Heart right ventricle (tissue), 16 donors: ENCODE data around the gene CTCFL. TPM values are rescaled to one million over a fixed set of nuclear protein-coding genes. Genes with fewer than 3 reads are reported as not detected.

ENCODE experiments used
- ATAC-seq, 8 donors: fragments of 200-7000 bp; cut with Tn5 transposase; one replicate each; pipeline ENCODE4 v1.9.1; 2020; ENCODE audit warnings: mild to moderate bottlenecking in 8 of 8, moderate library complexity in 8 of 8, moderate number of reproducible peaks in 1 of 8
- DNase-seq, 2 donors: peaks; one replicate each; pipeline ENCODE4 v3.0.0-alpha.2; 2020
- H3K27ac ChIP-seq, 10 donors: fragments of 200-600 bp; sonication (generic) in 2 of 10; one replicate each; pipeline versions ENCODE4 v1.5.0 to v1.8.0; 2020 to 2022; ENCODE audit warnings: mild to moderate bottlenecking in 3 of 10
- H3K27me3 ChIP-seq, 7 donors: fragments of 200-600 bp; one replicate each; pipeline ENCODE4 v1.8.0; 2021 to 2022; ENCODE audit warnings: mild to moderate bottlenecking in 2 of 7
- H3K36me3 ChIP-seq, 9 donors: fragments of 200-600 bp; sonication (generic) in 1 of 9; one replicate each; pipeline versions ENCODE4 v1.5.0 to v1.8.0; 2020 to 2022; ENCODE audit warnings: mild to moderate bottlenecking in 2 of 9
- H3K4me1 ChIP-seq, 9 donors: fragments of 200-600 bp; sonication (generic) in 1 of 9; one replicate each; pipeline versions ENCODE4 v1.5.0 to v1.8.0; 2020 to 2022; ENCODE audit warnings: mild to moderate bottlenecking in 4 of 9
- H3K4me3 ChIP-seq, 10 donors: fragments of 200-600 bp; sonication (generic) in 2 of 10; one replicate each; pipeline versions ENCODE4 v1.5.0 to v1.8.0; 2020 to 2022; ENCODE audit warnings: mild to moderate bottlenecking in 7 of 10, moderate library complexity in 2 of 10
- H3K9me3 ChIP-seq, 11 donors: fragments of 200-600 bp in 10 of 11; sonication (generic) in 2 of 11; one replicate each; pipeline versions ENCODE4 v1.5.0 to v1.8.0; 2013 to 2022; ENCODE audit warnings: mild to moderate bottlenecking in 2 of 11, control low read depth in 1 of 11, moderate library complexity in 1 of 11
- CTCF ChIP-seq, 9 donors: fragments of 200-600 bp; sonication (generic) in 2 of 9; IDR thresholded peaks; one replicate each; pipeline versions ENCODE4 v1.5.0 to v1.8.0; 2021 to 2022; ENCODE audit warnings: antibody characterized with exemption in 9 of 9, mild to moderate bottlenecking in 5 of 9, moderate library complexity in 1 of 9
- WGBS, 2 donors: extraction: QIAGEN DNeasy Blood & Tissue Kit; methylation state at CpG; one replicate each; pipeline ENCODE4 v1.1.7; 2013; ENCODE audit warnings: inconsistent platforms in 1 of 2; 5-methylcytosine and 5-hydroxymethylcytosine counted together
- intact Hi-C, 10 donors: fragments of 100-400 bp; cut with DNase I; formaldehyde crosslinking; loops; one replicate each; pipeline versions ENCODE4 v1.11.1 to v1.14.2; 2022
- polyA plus RNA-seq, 2 donors: library from polyadenylated mRNA; stranded (reverse); fragments of 200-250 nt; gene quantifications; one replicate each; pipeline ENCODE4 v1.2.3, GENCODE V29; 2013
- total RNA-seq, 10 donors: library from RNA; stranded (reverse); fragmentation: NEBNext Ultra II Directional in 3 of 10; extraction: Animal tissue kit (Norgen Biotek cat#: 25700) in 3 of 10; gene quantifications; one replicate each; pipeline versions ENCODE4 v1.2.1 to v1.2.4, GENCODE V29; 2021 to 2023
- donor health status: Arrhythmogenic right ventricular cardiomyopathy.
- donor health status: ischemic (EF 13 %, LVEDD 7.1; RV severe dilation, severe dysfunction).
- donor health status: healthy with polysubstance abuse.
- donor health status: DM: no; HTN: yes; CAD: no.
- donor health status: DM: no; HTN: no; CAD: no.
- donor health status: ischemic (EF 25% LVEDD 6.9; RV normal size, moderate dysfunction).
- donor health status: ischemic (EF 25% LVEDD 5.7; RV mildly dilated, moderate dysfunction).
- donor health status: healthy.
- donor health status: DM: yes; HTN: yes; CAD: no.
- donor health status: Ischemic cardiomyopathy.
- donor health status: ischemic (EF 35%, LVEDD 5.7; RV mildly dilated, moderate dysfunction).
- donor health status: nonischemic (EF 11% LVEDD 7.7; RV severe dilation, severe dysfunction).
- donor health status: DM: yes; HTN: yes; CAD: no.
- donor health status: PGD.
- donor health status: ischemic (EF 29% LVEDD 5.4; RV normal size, mild dysfunction).
- donor health status: nonischemic (EF 23%, LVEDD 6.1; RV moderate dilation, normal function).

CTCFL gene
- total and polyA plus RNA-seq, 12 donors, result not detected

- no peak for DNase-seq
- H3K27ac ChIP-seq, result no peak overlapping the region
- H3K4me1 ChIP-seq, result peaks cover 3 to 51% (median 25%) of the 10 kb centered on the region in 9 donors
- no peaks in the 10 kb centered on the region for H3K36me3 ChIP-seq
- no peak for TF ChIP-seq CTCF (IDR thresholded peaks at IDR 0.05)
- 88 to 89% methylated on average over 9 of the region's 9 CpGs for WGBS, 2 donors
- intact Hi-C loops, result no loop called here
- no peak overlapping the region for H3K4me3 ChIP-seq
- ATAC-seq, result no peak
- peaks cover 0 to 15% (median 5%) of the 10 kb centered on the region in 11 donors for H3K9me3 ChIP-seq
- H3K27me3 ChIP-seq, result peaks cover 0 to 5% (median 0%) of the 10 kb centered on the region in 7 donors
Measured at GRCh38 chr20:57448764-57449354, 76.1 kb downstream of the CTCFL start.

Other genes with a start within 250 kb of the CTCFL start
- gene SPO11, start 195.3 kb downstream of the CTCFL start, total RNA-seq, result not detected
- not detected for gene SPO11, start 195.3 kb downstream of the CTCFL start, polyA plus RNA-seq
- gene RAE1, start 173.9 kb downstream of the CTCFL start, total RNA-seq, result 10 to 100 TPM; 11.8 to 19.9 (median 15.5) TPM
- gene RAE1, start 173.9 kb downstream of the CTCFL start, polyA plus RNA-seq, result 10 to 100 TPM in 1 of 2 donors, 1 to 10 TPM in 1; 6.2 to 18.9 TPM
- 100 to 1,000 TPM in 1 of 10 donors, 10 to 100 TPM in 9; 35.5 to 119 (median 50.2) TPM for gene RBM38, start 133.7 kb downstream of the CTCFL start, total RNA-seq
- 100 to 1,000 TPM in 1 of 2 donors, 10 to 100 TPM in 1; 47.6 to 104 TPM for gene RBM38, start 133.7 kb downstream of the CTCFL start, polyA plus RNA-seq
- 1 to 10 TPM in 3 of 10 donors, under 1 TPM in 5, not detected in 2; 0.15 to 8.5 (median 0.69) TPM for gene PCK1, start 36.0 kb upstream of the CTCFL start, total RNA-seq
- gene PCK1, start 36.0 kb upstream of the CTCFL start, polyA plus RNA-seq, result 1 to 10 TPM in 1 of 2 donors, under 1 TPM in 1; 0.65 to 2.2 TPM
- gene ZBP1, start 95.3 kb upstream of the CTCFL start, total RNA-seq, result 1 to 10 TPM in 1 of 10 donors, under 1 TPM in 7, not detected in 2; 0.16 to 1.2 (median 0.31) TPM
- gene ZBP1, start 95.3 kb upstream of the CTCFL start, polyA plus RNA-seq, result under 1 TPM; 0.13 to 0.51 TPM
- 10 to 100 TPM; 16.1 to 39.2 (median 30.4) TPM for gene PMEPA1, start 184.9 kb upstream of the CTCFL start, total RNA-seq
- 10 to 100 TPM; 10.5 to 81.8 TPM for gene PMEPA1, start 184.9 kb upstream of the CTCFL start, polyA plus RNA-seq